Upper lobe of left lung (tissue), 4 donors: Measurements from ENCODE around the gene CFAP73.

Experiments used
- EP300 ChIP-seq, 4 donors: sonication (generic); formaldehyde crosslinking; IDR thresholded peaks; one replicate each; pipeline ENCODE4 v1.5.1; 2017; ENCODE audit warnings: antibody characterized with exemption in 4 of 4, control low read depth in 2 of 4
- POLR2A ChIP-seq, 4 donors: fragments of 450-650 bp; IDR thresholded peaks; one replicate each; pipeline ENCODE4 v1.5.1; 2016 to 2017; ENCODE audit warnings: antibody characterized with exemption in 4 of 4, mild to moderate bottlenecking in 2 of 4
- POLR2AphosphoS5 ChIP-seq, 2 donors: sonication (generic); formaldehyde crosslinking; IDR thresholded peaks; one replicate each; pipeline ENCODE4 v1.5.1; 2017; ENCODE audit warnings: antibody characterized with exemption in 2 of 2
- TF ChIP-seq, protein P1 (sequence below), 6 experiments: fragments of 450-650 bp in 4 of 6; fragments of 200-600 bp in 2 of 6; sonication (generic) in 2 of 6; IDR thresholded peaks; one replicate each; pipeline ENCODE4 v1.5.1; 2016 to 2019; ENCODE audit warnings: antibody characterized with exemption in 6 of 6

DNA sequence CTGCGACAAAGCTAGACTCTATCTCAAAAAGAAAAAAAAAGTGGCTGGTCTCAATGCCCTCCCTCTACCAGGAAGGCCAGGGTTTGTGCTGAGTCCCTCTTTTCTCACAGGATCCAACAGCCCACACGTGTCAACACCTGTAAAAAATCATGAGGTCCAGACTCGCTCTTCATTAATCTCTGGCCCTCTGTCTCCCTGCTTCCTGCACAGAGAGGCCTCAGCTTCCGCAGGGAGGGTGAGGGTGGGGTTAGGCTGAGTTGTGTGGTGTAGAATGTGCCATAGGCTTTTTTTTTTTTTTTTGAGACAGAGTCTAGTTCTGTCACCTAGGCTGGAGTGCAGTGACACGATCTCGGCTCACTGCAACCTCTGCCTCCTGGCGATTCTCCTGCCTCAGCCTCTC, 6.1 kb downstream of the CFAP73 start:
- TF ChIP-seq POLR2AphosphoS5 (IDR thresholded peaks at IDR 0.05) (no peak), POLR2A (IDR thresholded peaks at IDR 0.05) (no peak), EP300 (IDR thresholded peaks at IDR 0.05) (no peak)
- TF ChIP-seq, protein P1, sequence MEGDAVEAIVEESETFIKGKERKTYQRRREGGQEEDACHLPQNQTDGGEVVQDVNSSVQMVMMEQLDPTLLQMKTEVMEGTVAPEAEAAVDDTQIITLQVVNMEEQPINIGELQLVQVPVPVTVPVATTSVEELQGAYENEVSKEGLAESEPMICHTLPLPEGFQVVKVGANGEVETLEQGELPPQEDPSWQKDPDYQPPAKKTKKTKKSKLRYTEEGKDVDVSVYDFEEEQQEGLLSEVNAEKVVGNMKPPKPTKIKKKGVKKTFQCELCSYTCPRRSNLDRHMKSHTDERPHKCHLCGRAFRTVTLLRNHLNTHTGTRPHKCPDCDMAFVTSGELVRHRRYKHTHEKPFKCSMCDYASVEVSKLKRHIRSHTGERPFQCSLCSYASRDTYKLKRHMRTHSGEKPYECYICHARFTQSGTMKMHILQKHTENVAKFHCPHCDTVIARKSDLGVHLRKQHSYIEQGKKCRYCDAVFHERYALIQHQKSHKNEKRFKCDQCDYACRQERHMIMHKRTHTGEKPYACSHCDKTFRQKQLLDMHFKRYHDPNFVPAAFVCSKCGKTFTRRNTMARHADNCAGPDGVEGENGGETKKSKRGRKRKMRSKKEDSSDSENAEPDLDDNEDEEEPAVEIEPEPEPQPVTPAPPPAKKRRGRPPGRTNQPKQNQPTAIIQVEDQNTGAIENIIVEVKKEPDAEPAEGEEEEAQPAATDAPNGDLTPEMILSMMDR (IDR thresholded peaks at IDR 0.05) = no peak
